SK-N-MC (cell line): ENCODE results near the gene NEDD9.

Source experiments
- DNase-seq: peaks from one replicate; pipeline ENCODE4 v3.0.0-alpha.2; 2011; ENCODE audit warnings: low read depth, low spot score
- H3K27ac ChIP-seq: fragments of 200-600 bp; sonication (generic); 2 replicates; pipeline ENCODE4 v1.5.1; 2016; ENCODE audit warnings: mixed run types
- H3K36me3 ChIP-seq: fragments of 200-600 bp; sonication (generic); 2 replicates; pipeline ENCODE4 v1.6.1; 2017; ENCODE audit warnings: antibody characterized with exemption, low read length, mixed read lengths; ENCODE audit not compliant: insufficient read depth
- H3K4me3 ChIP-seq: fragments of 200-600 bp; sonication (generic); 2 replicates; pipeline ENCODE4 v1.5.1; 2016
- H3K9ac ChIP-seq: fragments of 200-600 bp; sonication (generic); 2 replicates; pipeline ENCODE4 v1.8.0; 2017; ENCODE audit warnings: mixed run types, mixed read lengths; ENCODE audit not compliant: insufficient read length
- H3K9me3 ChIP-seq: fragments of 200-600 bp; sonication (generic); 2 replicates; pipeline ENCODE4 v1.6.1; 2017; ENCODE audit warnings: low read depth, mild to moderate bottlenecking, antibody characterized with exemption, low read length, moderate library complexity, mixed read lengths
- EZH2 ChIP-seq: fragments of 200-600 bp; sonication (generic); IDR thresholded peaks from one replicate; pipeline ENCODE4 v1.6.1; 2017; ENCODE audit warnings: antibody characterized with exemption
- FOXP2 ChIP-seq: optimal IDR thresholded peaks from 2 replicates; pipeline ENCODE3; 2011; ENCODE audit warnings: mild to moderate bottlenecking, moderate library complexity; ENCODE audit not compliant: insufficient read depth; ENCODE audit errors: extremely low read length, control extremely low read depth
- POLR2AphosphoS5 ChIP-seq: IDR thresholded peaks from 2 replicates; pipeline ENCODE4 v1.6.1; 2012; ENCODE audit warnings: mild to moderate bottlenecking, low read depth, low read length, borderline replicate concordance

NEDD9 gene

GRCh38 chr6:11275598-11275997 is 43.1 kb upstream of the NEDD9 start:
- TF ChIP-seq POLR2AphosphoS5 = no peak
- TF ChIP-seq FOXP2 = no peak
- no peak for TF ChIP-seq EZH2
- H3K27ac ChIP-seq = no peak overlapping the region
- H3K4me3 ChIP-seq = no peak overlapping the region
- DNase-seq = no peak
- no peaks in the 10 kb centered on the region for H3K9me3 ChIP-seq
- no peak overlapping the region for H3K9ac ChIP-seq
- H3K36me3 ChIP-seq = no peaks in the 10 kb centered on the region

GRCh38 chr6:11273406-11274065 is 41.1 kb upstream of the NEDD9 start:
- Histone ChIP-seq H3K9ac (no peak overlapping the region), H3K36me3 (no peaks in the 10 kb centered on the region), H3K4me3 (no peak overlapping the region), H3K27ac (no peak overlapping the region), H3K9me3 (no peaks in the 10 kb centered on the region)
- DNase-seq = no peak
- no peak for TF ChIP-seq EZH2
- no peak for TF ChIP-seq FOXP2
- no peak for TF ChIP-seq POLR2AphosphoS5

DNA sequence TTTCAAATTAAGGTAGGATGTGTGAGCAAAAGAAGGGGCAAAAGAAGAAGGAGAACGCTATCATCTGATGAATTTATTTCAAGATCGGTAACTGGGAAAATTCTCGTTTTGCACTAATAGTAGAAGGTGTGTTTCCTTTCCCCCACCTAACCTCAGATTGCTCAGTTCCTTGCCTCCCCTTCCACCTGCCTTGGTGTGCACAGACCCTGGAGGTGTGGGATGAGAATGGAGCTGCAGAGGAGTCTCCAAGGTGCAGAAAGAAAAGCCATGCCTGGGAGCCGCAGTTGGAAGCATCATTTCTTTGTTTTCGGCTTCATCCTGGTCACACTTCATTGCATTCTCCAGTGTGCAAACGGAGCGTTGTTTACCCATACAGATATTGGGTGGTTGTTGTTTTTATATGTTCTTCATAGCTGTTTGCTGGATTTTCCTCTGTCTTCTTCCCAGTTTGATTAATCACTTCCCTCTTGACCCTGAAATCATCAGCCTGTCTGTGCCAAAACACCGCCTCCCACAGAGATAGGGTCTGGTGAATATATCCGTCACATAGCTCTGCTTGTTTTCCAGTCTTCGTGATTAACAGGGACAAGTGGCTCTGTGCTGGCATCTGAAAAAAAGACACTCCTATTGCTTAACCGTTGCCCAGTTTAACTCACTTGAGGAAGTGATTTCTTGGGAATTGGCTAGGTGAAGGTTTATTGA is 40.2 kb upstream of the NEDD9 start:
- Histone ChIP-seq H3K4me3 (no peak overlapping the region), H3K27ac (no peak overlapping the region), H3K9me3 (no peaks in the 10 kb centered on the region), H3K36me3 (no peaks in the 10 kb centered on the region), H3K9ac (no peak overlapping the region)
- DNase-seq = no peak
- no peak for TF ChIP-seq EZH2
- no peak for TF ChIP-seq POLR2AphosphoS5
- no peak for TF ChIP-seq FOXP2

- no peaks in the 10 kb centered on the region for H3K9me3 ChIP-seq
- no peak for DNase-seq
- H3K27ac ChIP-seq = no peak overlapping the region
- no peak overlapping the region for H3K4me3 ChIP-seq
- TF ChIP-seq EZH2 (no peak), POLR2AphosphoS5 (no peak), FOXP2 (no peak)
- no peak overlapping the region for H3K9ac ChIP-seq
- no peaks in the 10 kb centered on the region for H3K36me3 ChIP-seq
Measured at GRCh38 chr6:11271228-11272020, 39.0 kb upstream of the NEDD9 start.

DNA sequence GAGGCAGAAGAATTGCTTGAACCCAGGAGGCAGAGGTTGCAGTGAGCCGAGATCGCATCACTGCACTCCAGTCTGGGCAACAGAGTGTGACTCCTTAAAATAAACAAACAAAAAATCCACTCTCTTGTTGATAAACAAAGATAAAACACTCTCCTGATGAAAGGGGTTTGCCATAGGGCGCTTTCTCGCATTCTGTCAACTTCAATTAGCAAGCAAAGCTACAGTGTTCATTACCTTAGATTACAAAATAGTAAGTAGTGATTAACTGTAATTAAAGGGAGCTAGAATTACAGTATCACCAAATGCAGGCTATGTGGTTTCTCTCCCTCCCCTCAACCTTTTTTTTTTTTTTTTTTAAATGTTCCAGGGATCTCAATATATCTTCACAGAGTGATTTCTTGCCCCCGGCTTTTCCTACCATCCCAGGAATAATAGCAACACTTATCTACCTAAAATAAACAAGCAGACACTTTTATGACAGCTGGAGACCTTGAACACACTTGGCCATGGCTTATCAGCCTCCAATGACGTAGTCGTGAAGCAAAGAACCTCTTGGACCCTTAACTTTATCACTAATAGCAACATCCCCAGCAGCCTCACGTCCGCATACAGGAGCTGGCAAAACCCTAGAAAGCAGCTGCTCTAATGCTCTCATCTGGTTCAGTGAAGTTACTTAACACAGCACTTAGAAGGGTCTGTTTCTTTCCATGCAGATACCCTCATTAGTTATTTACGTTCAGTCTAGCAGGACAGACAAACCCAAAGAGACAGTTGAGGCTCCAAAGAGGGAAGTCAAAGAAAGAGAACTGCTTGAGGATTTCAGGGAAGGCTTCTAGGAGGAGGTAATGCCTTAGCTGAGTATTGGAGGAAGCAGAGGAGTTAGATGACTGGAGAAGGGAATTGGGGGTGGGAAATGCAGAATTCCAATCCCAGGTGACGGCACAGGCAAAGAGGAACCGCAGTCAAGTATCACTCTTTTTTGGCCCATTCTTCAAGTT is 37.9 kb upstream of the NEDD9 start:
- Histone ChIP-seq H3K27ac (no peak overlapping the region), H3K36me3 (no peaks in the 10 kb centered on the region), H3K9me3 (no peaks in the 10 kb centered on the region), H3K4me3 (no peak overlapping the region), H3K9ac (no peak overlapping the region)
- no peak for TF ChIP-seq POLR2AphosphoS5
- no peak for TF ChIP-seq FOXP2
- TF ChIP-seq EZH2 = no peak
- DNase-seq = no peak

DNA sequence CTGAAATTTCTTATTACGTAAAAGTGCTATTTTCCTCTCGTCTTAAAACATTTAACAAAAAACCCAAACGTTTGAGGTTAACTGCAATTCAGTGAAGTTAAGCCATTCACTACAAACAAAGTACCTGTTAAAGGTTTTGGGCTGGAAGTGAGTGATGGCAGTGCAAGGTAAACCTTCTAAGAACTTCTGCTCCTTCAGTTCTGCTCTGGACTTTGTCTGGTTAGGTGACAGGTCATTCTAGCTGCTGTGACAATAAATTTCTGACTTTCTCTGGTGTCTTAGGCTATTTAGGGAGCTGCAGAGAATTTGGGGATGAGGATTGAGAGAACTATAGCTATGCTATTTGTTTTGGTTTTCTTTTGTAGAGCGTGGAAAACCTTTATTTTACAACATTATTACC is 36.5 kb upstream of the NEDD9 start:
- Histone ChIP-seq H3K4me3 (no peak overlapping the region), H3K9ac (no peak overlapping the region), H3K9me3 (no peaks in the 10 kb centered on the region), H3K27ac (no peak overlapping the region), H3K36me3 (no peaks in the 10 kb centered on the region)
- DNase-seq = no peak
- TF ChIP-seq FOXP2 (no peak), POLR2AphosphoS5 (no peak), EZH2 (no peak)

DNA sequence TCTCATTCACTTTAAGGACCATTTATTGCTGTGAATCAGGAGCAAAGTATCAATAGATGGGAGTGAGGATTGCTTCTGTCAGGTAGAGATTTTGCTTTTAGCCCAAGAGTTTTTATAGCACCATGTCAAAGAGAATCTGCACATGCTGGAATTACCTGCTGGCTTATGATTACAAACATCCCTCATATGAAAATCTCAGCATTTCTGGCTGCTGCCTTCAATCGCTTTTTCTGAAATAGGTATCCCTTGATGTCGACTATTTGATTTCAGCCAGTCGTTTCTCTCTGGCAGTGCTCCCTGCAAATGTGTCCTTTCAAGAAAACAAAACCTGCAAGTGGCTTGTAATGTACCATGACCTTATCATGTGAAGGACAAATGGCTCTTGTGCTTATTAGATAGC is 34.5 kb upstream of the NEDD9 start:
- Histone ChIP-seq H3K36me3 (no peaks in the 10 kb centered on the region), H3K27ac (no peak overlapping the region), H3K4me3 (no peak overlapping the region), H3K9me3 (no peaks in the 10 kb centered on the region), H3K9ac (no peak overlapping the region)
- no peak for TF ChIP-seq FOXP2
- no peak for TF ChIP-seq EZH2
- no peak for TF ChIP-seq POLR2AphosphoS5
- DNase-seq = no peak
